ENCODE results near the gene CNTF. TPM values are rescaled to one million over a fixed set of nuclear protein-coding genes. Genes with fewer than 3 reads are reported as not detected.

Gene CNTF
- polyA plus RNA-seq, 3 donors: 1.2 to 1.8 (median 1.6) TPM

DNA sequence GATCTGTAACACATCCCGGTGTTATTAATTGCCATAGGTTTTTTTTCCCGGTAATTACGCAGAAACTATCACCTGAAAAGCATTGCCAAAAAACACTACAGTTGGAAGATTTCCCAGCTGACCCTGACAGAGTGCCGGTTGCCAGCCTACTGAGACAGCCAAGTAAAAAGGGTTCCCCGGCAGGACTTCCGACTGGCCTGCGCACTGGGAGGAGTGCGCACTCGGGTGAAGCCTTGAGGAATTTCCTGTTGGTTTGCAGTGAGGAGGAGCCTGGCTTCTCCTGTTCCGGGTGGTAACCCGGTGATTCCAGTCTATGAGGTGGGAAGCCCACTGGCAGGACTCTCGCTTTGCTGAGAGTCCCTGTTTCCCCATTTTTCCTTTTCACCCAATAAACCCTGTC is 52.1 kb downstream of the CNTF start:
- no peak for DNase-seq (ENCODE audit: extremely low read depth in 1 of 11, low read depth in 9 of 11, low spot score in 4 of 11)

Other genes with a start within 250 kb of the CNTF start
- gene OR5B3, start 215.8 kb upstream of the CNTF start, polyA plus RNA-seq (ENCODE audit: insufficient read length in 3 of 3): not detected
- not detected for gene OR5B2, start 194.5 kb upstream of the CNTF start, polyA plus RNA-seq (ENCODE audit: insufficient read length in 3 of 3)
- not detected for gene OR5B12, start 180.4 kb upstream of the CNTF start, polyA plus RNA-seq (ENCODE audit: insufficient read length in 3 of 3)
- not detected for gene OR5B21, start 114.6 kb upstream of the CNTF start, polyA plus RNA-seq (ENCODE audit: insufficient read length in 3 of 3)
- gene LPXN, start 46.8 kb upstream of the CNTF start, polyA plus RNA-seq (ENCODE audit: insufficient read length in 3 of 3): 10 to 100 TPM in 1 of 3 donors, 1 to 10 TPM in 2; 6.9 to 10.5 (median 8.0) TPM
- 10 to 100 TPM; 58.1 to 68.4 (median 58.3) TPM for gene ZFP91, start 43.6 kb upstream of the CNTF start, polyA plus RNA-seq (ENCODE audit: insufficient read length in 3 of 3)
- gene GLYAT, start 109.3 kb downstream of the CNTF start, polyA plus RNA-seq (ENCODE audit: insufficient read length in 3 of 3): 100 to 1,000 TPM; 156 to 192 (median 168) TPM
- gene GLYATL2, start 222.0 kb downstream of the CNTF start, polyA plus RNA-seq (ENCODE audit: insufficient read length in 3 of 3): 1 to 10 TPM; 1.9 to 2.1 (median 2.1) TPM

All from renal cortex interstitium (tissue), 11 donors.